Natural killer cell (primary cell): ENCODE results near the gene AQP12A. TPM values are rescaled to one million over a fixed set of nuclear protein-coding genes. Genes with fewer than 3 reads are reported as not detected.

Experiments
- ATAC-seq, 3 donors: fragments of 150-1000 bp in 2 of 3; fragments of 200-7000 bp in 1 of 3; cut with Tn5 transposase; 1 replicate in 1 of 3; 2 replicates in 2 of 3; pipeline ENCODE4 v1.10.0; 2021; ENCODE audit warnings: mild to moderate bottlenecking in 2 of 3, moderate library complexity in 2 of 3
- DNase-seq, 2 donors: peaks; one replicate each; pipeline versions ENCODE4 v3.0.0 to v3.0.0-alpha.2; 2013 to 2021; ENCODE audit warnings: mixed read lengths in 1 of 2
- H3K27ac ChIP-seq: one replicate; pipeline ENCODE4 v1.5.1; 2013; ENCODE audit warnings: mild to moderate bottlenecking, low read length
- H3K27me3 ChIP-seq: one replicate; pipeline ENCODE4 v1.6.1; 2013; ENCODE audit warnings: low read length; ENCODE audit not compliant: control insufficient read depth, insufficient read depth
- H3K36me3 ChIP-seq: one replicate; pipeline ENCODE4 v1.6.1; 2013; ENCODE audit warnings: low read length; ENCODE audit not compliant: control insufficient read depth, insufficient read depth
- H3K4me1 ChIP-seq: one replicate; pipeline ENCODE4 v1.6.1; 2013; ENCODE audit warnings: low read length; ENCODE audit not compliant: control insufficient read depth, insufficient read depth
- H3K4me3 ChIP-seq: one replicate; pipeline ENCODE4 v1.5.1; 2013; ENCODE audit warnings: low read length
- H3K9me3 ChIP-seq: one replicate; pipeline ENCODE4 v1.6.1; 2013; ENCODE audit warnings: low read length; ENCODE audit not compliant: control insufficient read depth, insufficient read depth
- H3K27ac Mint-ChIP-seq, 2 donors: one replicate each; pipeline ENCODE4 v1.8.0; 2022; ENCODE audit warnings: mild to moderate bottlenecking in 2 of 2, mixed read lengths in 2 of 2, moderate library complexity in 1 of 2
- H3K27me3 Mint-ChIP-seq, 2 donors: one replicate each; pipeline ENCODE4 v1.8.0; 2022; ENCODE audit warnings: low read depth in 2 of 2, mixed read lengths in 2 of 2
- H3K36me3 Mint-ChIP-seq: one replicate; pipeline ENCODE4 v1.8.0; 2022; ENCODE audit warnings: mixed read lengths
- H3K4me1 Mint-ChIP-seq, 2 donors: one replicate each; pipeline ENCODE4 v1.8.0; 2022; ENCODE audit warnings: mixed read lengths in 2 of 2
- H3K4me3 Mint-ChIP-seq: one replicate; pipeline ENCODE4 v1.8.0; 2022; ENCODE audit warnings: mild to moderate bottlenecking, moderate library complexity, mixed read lengths
- H3K9me3 Mint-ChIP-seq, 2 donors: one replicate each; pipeline ENCODE4 v1.8.0; 2022; ENCODE audit warnings: mixed read lengths in 2 of 2
- CTCF ChIP-seq: fragments of 200-600 bp; IDR thresholded peaks from one replicate; pipeline ENCODE4 v1.8.0; 2022; ENCODE audit warnings: antibody characterized with exemption
- WGBS: methylation state at CpG from one replicate; pipeline ENCODE4 v1.1.7; 2013; ENCODE audit warnings: missing lambda C conversion rate; ENCODE audit not compliant: insufficient coverage; 5-methylcytosine and 5-hydroxymethylcytosine counted together
- intact Hi-C: fragments of 100-400 bp; cut with micrococcal nuclease; formaldehyde crosslinking; loops from one replicate; pipeline ENCODE4 v1.14.2; 2022
- total RNA-seq, 4 donors: library from RNA; stranded (reverse); fragments of 120-200 nt in 1 of 4; gene quantifications; one replicate each; pipeline versions ENCODE4 v1.2.3 to v1.2.4, GENCODE V29; 2013 to 2022

AQP12A gene
- total RNA-seq, 3 donors from 2014 or later (not counting 1 experiment from before 2014, with no cell fraction given): not detected

GRCh38 chr2:240731178-240731545, 39.5 kb downstream of the AQP12A start:
- Mint-ChIP-seq H3K27ac (no peak overlapping the region), H3K9me3 (no peaks in the 10 kb centered on the region), H3K36me3 (no peaks in the 10 kb centered on the region), H3K27me3 (no peaks in the 10 kb centered on the region), H3K4me3 (no peak overlapping the region), H3K4me1 (no peaks in the 10 kb centered on the region)
- Histone ChIP-seq H3K27ac (no peak overlapping the region), H3K36me3 (no peaks in the 10 kb centered on the region), H3K4me3 (no peak overlapping the region), H3K9me3 (no peaks in the 10 kb centered on the region), H3K4me1 (no peaks in the 10 kb centered on the region), H3K27me3 (no peaks in the 10 kb centered on the region)
- WGBS: 74% methylated on average over 9 of the region's 9 CpGs
- intact Hi-C loops: no loop called here
- no peak for DNase-seq
- no peak for TF ChIP-seq CTCF
- ATAC-seq: no peak

- DNase-seq (no peak), ATAC-seq (no peak)
- Mint-ChIP-seq H3K4me3 (no peak overlapping the region), H3K27ac (no peak overlapping the region), H3K27me3 (no peaks in the 10 kb centered on the region), H3K9me3 (no peaks in the 10 kb centered on the region), H3K36me3 (no peaks in the 10 kb centered on the region), H3K4me1 (no peaks in the 10 kb centered on the region)
- no peaks in the 10 kb centered on the region for H3K4me1 ChIP-seq
- no peaks in the 10 kb centered on the region for H3K9me3 ChIP-seq
- H3K27ac ChIP-seq: no peak overlapping the region
- H3K4me3 ChIP-seq: no peak overlapping the region
- intact Hi-C loops: no loop called here
- TF ChIP-seq CTCF: no peak
- no peaks in the 10 kb centered on the region for H3K27me3 ChIP-seq
- 86% methylated on average over 5 of the region's 5 CpGs for WGBS
- H3K36me3 ChIP-seq: no peaks in the 10 kb centered on the region
These were observed 40.5 kb downstream of the AQP12A start for GRCh38 chr2:240732184-240732583.

GRCh38 chr2:240732911-240733622, 41.4 kb downstream of the AQP12A start:
- Mint-ChIP-seq H3K4me1 (no peaks in the 10 kb centered on the region), H3K36me3 (no peaks in the 10 kb centered on the region), H3K9me3 (no peaks in the 10 kb centered on the region), H3K27ac (no peak overlapping the region), H3K4me3 (no peak overlapping the region), H3K27me3 (no peaks in the 10 kb centered on the region)
- no peak overlapping the region for H3K4me3 ChIP-seq
- no peaks in the 10 kb centered on the region for H3K4me1 ChIP-seq
- H3K27ac ChIP-seq: no peak overlapping the region
- 80% methylated on average over 10 of the region's 10 CpGs for WGBS
- no peak for TF ChIP-seq CTCF
- ATAC-seq (no peak), DNase-seq (no peak)
- H3K36me3 ChIP-seq: no peaks in the 10 kb centered on the region
- H3K9me3 ChIP-seq: no peaks in the 10 kb centered on the region
- intact Hi-C loops: loop anchor here (1.0 kb wide), 1 partner anchor 219 kb away; no protein-coding TSS in a partner anchor
- no peaks in the 10 kb centered on the region for H3K27me3 ChIP-seq
